Gastrocnemius medialis (tissue), 4 donors: ENCODE data around the gene NKX2-8.

Source experiments
- POLR2A ChIP-seq, 2 donors: fragments of 450-650 bp; IDR thresholded peaks; one replicate each; pipeline ENCODE4 v1.6.1; 2017; ENCODE audit warnings: antibody characterized with exemption in 2 of 2, mild to moderate bottlenecking in 2 of 2, moderate library complexity in 2 of 2
- TF ChIP-seq, protein P1 (sequence below), 5 experiments: fragments of 450-650 bp in 3 of 5; fragments of 200-600 bp in 2 of 5; sonication (generic) in 2 of 5; IDR thresholded peaks in 4 of 5; conservative IDR thresholded peaks in 1 of 5; 1 replicate in 4 of 5; 2 replicates in 1 of 5; pipeline ENCODE4 v1.5.1; 2016 to 2019; ENCODE audit warnings: antibody characterized with exemption in 5 of 5, mild to moderate bottlenecking in 3 of 5, moderate library complexity in 3 of 5

DNA sequence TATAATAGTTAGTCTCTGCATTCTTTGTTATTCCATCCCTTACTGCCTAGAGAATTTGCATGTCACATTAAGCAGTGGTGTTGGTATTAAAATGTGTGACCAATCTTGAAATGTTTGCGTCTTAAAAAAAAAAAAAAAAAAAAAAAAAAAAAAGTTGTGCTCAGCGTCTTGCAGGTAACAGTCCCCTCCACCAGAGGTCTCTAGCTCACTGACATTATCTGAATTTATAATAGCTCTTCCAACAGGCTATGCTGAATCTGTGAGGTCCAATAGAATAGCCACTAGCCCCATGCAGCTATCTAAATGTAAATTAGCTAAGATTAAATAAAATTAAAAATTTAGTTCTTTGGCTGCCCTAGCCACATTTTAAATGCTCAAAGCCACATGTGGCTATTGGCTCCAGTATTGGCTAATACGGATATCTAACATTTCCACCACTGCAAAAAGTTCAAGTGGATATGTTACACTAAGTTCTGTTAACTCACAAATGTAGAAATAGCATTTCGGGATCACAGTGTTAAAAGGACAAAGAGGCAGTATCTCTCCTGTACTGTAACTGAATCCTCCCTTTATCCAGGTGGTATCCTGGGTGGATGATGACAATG is 28.7 kb downstream of the NKX2-8 start:
- TF ChIP-seq, protein P1, sequence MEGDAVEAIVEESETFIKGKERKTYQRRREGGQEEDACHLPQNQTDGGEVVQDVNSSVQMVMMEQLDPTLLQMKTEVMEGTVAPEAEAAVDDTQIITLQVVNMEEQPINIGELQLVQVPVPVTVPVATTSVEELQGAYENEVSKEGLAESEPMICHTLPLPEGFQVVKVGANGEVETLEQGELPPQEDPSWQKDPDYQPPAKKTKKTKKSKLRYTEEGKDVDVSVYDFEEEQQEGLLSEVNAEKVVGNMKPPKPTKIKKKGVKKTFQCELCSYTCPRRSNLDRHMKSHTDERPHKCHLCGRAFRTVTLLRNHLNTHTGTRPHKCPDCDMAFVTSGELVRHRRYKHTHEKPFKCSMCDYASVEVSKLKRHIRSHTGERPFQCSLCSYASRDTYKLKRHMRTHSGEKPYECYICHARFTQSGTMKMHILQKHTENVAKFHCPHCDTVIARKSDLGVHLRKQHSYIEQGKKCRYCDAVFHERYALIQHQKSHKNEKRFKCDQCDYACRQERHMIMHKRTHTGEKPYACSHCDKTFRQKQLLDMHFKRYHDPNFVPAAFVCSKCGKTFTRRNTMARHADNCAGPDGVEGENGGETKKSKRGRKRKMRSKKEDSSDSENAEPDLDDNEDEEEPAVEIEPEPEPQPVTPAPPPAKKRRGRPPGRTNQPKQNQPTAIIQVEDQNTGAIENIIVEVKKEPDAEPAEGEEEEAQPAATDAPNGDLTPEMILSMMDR (IDR thresholded peaks at IDR 0.05 in 4 of 5, conservative IDR thresholded peaks at IDR 0.05 in 1 of 5) = peak in 3 of 5 experiments; percentile 29 to 64 (median 48)
- no peak for TF ChIP-seq POLR2A (IDR thresholded peaks at IDR 0.05)
